ENCODE results near the gene CACNA2D4. TPM values are rescaled to one million over a fixed set of nuclear protein-coding genes. Genes with fewer than 3 reads are reported as not detected.

CACNA2D4 gene
- total and polyA plus RNA-seq, 4 donors = 0.95 to 1.8 (median 1.7) TPM

DNA sequence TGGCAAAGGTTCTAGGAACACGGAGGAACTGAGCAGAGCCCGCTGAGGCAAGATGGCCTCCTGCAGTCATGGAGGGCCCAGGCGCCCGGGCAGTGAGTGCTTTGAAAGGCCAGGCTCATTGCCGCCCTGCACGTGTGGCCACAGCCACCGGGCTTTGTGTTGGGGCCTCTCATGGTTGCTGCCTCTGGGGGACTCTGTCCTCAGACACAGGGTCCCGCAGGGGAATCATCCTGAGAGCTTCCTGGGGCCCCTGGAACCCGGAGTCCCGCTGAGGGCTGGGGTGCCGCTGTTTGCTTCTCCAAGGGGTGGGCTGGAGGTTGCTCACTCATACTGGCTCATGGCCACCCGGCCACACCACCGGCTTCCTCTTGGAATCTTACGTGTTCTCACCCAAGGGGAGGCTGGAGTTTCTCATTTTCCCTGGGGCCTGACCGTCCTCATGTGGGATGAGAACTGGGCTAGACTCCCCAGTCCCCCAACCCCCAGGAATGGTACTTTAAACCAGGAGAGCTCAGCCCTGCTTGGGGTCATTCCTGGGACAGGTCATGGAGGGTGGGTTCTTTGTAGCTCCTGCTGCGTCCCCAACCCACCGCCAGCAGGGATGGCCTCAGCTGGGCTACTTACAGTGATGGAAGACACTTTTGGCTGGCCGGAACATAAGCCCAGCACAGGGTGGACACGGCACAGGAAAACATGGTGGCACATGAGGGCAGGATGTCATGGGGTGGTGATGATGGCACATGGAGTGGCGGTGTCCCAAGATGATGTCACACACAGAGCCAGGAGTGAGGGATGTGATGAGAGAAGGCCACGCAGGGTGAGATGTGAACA lies 119.2 kb downstream of the CACNA2D4 start:
- no peak overlapping the region for H3K4me3 ChIP-seq (ENCODE audit: low read depth, low read length)
- DNase-seq (ENCODE audit: low read depth in 4 of 6, low spot score in 6 of 6) = no peak
- H3K4me1 ChIP-seq (ENCODE audit: control insufficient read depth, insufficient read depth, low read length) = peaks cover 36% of the 10 kb centered on the region
- no peak overlapping the region for H3K27ac ChIP-seq (ENCODE audit: low read depth, low read length)
- H3K27me3 ChIP-seq (ENCODE audit: control insufficient read depth, insufficient read depth, low read length) = peaks cover 6% of the 10 kb centered on the region
- H3K9me3 ChIP-seq (ENCODE audit: control insufficient read depth, insufficient read depth, low read length) = no peaks in the 10 kb centered on the region
- H3K36me3 ChIP-seq (ENCODE audit: control insufficient read depth, insufficient read depth, low read length) = no peaks in the 10 kb centered on the region
- WGBS (ENCODE audit: insufficient coverage) = 94% methylated on average over 21 of the region's 21 CpGs

DNA sequence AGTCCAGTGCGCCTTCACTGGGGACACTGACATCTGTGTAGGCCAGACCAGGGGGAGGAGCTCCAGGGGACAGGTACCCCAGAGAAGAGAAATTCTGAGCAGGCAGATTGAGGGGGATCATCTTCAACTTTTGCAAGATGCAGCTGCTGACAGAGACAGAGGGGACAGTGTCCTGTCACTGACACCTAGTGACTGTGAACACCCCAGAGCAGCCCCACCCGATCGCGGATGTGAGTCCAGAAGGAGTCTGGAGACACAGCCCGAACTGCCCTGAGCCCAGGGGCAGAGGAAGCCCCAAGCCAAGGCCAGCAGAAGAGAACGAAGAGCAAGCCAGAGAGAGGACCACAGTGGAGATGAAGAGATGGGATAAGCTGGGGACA lies 119.8 kb downstream of the CACNA2D4 start:
- H3K27me3 ChIP-seq (ENCODE audit: control insufficient read depth, insufficient read depth, low read length) = peaks cover 6% of the 10 kb centered on the region
- no peak overlapping the region for H3K27ac ChIP-seq (ENCODE audit: low read depth, low read length)
- peaks cover 36% of the 10 kb centered on the region for H3K4me1 ChIP-seq (ENCODE audit: control insufficient read depth, insufficient read depth, low read length)
- no peak for DNase-seq (ENCODE audit: low read depth in 4 of 6, low spot score in 6 of 6)
- no peaks in the 10 kb centered on the region for H3K36me3 ChIP-seq (ENCODE audit: control insufficient read depth, insufficient read depth, low read length)
- 98% methylated on average over 6 of the region's 6 CpGs for WGBS (ENCODE audit: insufficient coverage)
- H3K9me3 ChIP-seq (ENCODE audit: control insufficient read depth, insufficient read depth, low read length) = no peaks in the 10 kb centered on the region
- no peak overlapping the region for H3K4me3 ChIP-seq (ENCODE audit: low read depth, low read length)

- H3K36me3 ChIP-seq (ENCODE audit: control insufficient read depth, insufficient read depth, low read length) = no peaks in the 10 kb centered on the region
- H3K27me3 ChIP-seq (ENCODE audit: control insufficient read depth, insufficient read depth, low read length) = peaks cover 6% of the 10 kb centered on the region
- no peaks in the 10 kb centered on the region for H3K9me3 ChIP-seq (ENCODE audit: control insufficient read depth, insufficient read depth, low read length)
- no peak for DNase-seq (ENCODE audit: low read depth in 4 of 6, low spot score in 6 of 6)
- WGBS (ENCODE audit: insufficient coverage) = 90% methylated on average over 22 of the region's 22 CpGs
- H3K4me3 ChIP-seq (ENCODE audit: low read depth, low read length) = no peak overlapping the region
- peaks cover 36% of the 10 kb centered on the region for H3K4me1 ChIP-seq (ENCODE audit: control insufficient read depth, insufficient read depth, low read length)
- H3K27ac ChIP-seq (ENCODE audit: low read depth, low read length) = no peak overlapping the region
These were observed 120.3 kb downstream of the CACNA2D4 start for GRCh38 chr12:1797991-1798640.

- H3K27me3 ChIP-seq (ENCODE audit: control insufficient read depth, insufficient read depth, low read length) = peaks cover 6% of the 10 kb centered on the region
- H3K9me3 ChIP-seq (ENCODE audit: control insufficient read depth, insufficient read depth, low read length) = no peaks in the 10 kb centered on the region
- 31% methylated on average over 69 of the region's 71 CpGs for WGBS (ENCODE audit: insufficient coverage)
- peak overlapping the region; percentile 47 for H3K4me3 ChIP-seq (ENCODE audit: low read depth, low read length)
- no peaks in the 10 kb centered on the region for H3K36me3 ChIP-seq (ENCODE audit: control insufficient read depth, insufficient read depth, low read length)
- peak overlapping the region; percentile 51 for H3K27ac ChIP-seq (ENCODE audit: low read depth, low read length)
- peak in 1 of 6 donors; percentile 24 for DNase-seq (ENCODE audit: low read depth in 4 of 6, low spot score in 6 of 6)
- peaks cover 36% of the 10 kb centered on the region for H3K4me1 ChIP-seq (ENCODE audit: control insufficient read depth, insufficient read depth, low read length)
These were observed 121.2 kb downstream of the CACNA2D4 start for GRCh38 chr12:1797011-1797901.

- H3K27me3 ChIP-seq (ENCODE audit: control insufficient read depth, insufficient read depth, low read length) = peaks cover 6% of the 10 kb centered on the region
- peak overlapping the region; percentile 47 for H3K4me3 ChIP-seq (ENCODE audit: low read depth, low read length)
- DNase-seq (ENCODE audit: low read depth in 4 of 6, low spot score in 6 of 6) = peak in 2 of 6 donors; percentile 12 to 34
- 7% methylated on average over 43 of the region's 43 CpGs for WGBS (ENCODE audit: insufficient coverage)
- H3K4me1 ChIP-seq (ENCODE audit: control insufficient read depth, insufficient read depth, low read length) = peaks cover 35% of the 10 kb centered on the region
- no peaks in the 10 kb centered on the region for H3K9me3 ChIP-seq (ENCODE audit: control insufficient read depth, insufficient read depth, low read length)
- peak overlapping the region; percentile 51 for H3K27ac ChIP-seq (ENCODE audit: low read depth, low read length)
- no peaks in the 10 kb centered on the region for H3K36me3 ChIP-seq (ENCODE audit: control insufficient read depth, insufficient read depth, low read length)
These were observed 121.9 kb downstream of the CACNA2D4 start for GRCh38 chr12:1796515-1797010.

GRCh38 chr12:1795785-1796514 lies 122.5 kb downstream of the CACNA2D4 start:
- Histone ChIP-seq H3K4me1 (ENCODE audit: control insufficient read depth, insufficient read depth, low read length) (peaks cover 29% of the 10 kb centered on the region), H3K36me3 (ENCODE audit: control insufficient read depth, insufficient read depth, low read length) (no peaks in the 10 kb centered on the region), H3K9me3 (ENCODE audit: control insufficient read depth, insufficient read depth, low read length) (no peaks in the 10 kb centered on the region), H3K27ac (ENCODE audit: low read depth, low read length) (no peak overlapping the region), H3K4me3 (ENCODE audit: low read depth, low read length) (peak overlapping the region; percentile 47), H3K27me3 (ENCODE audit: control insufficient read depth, insufficient read depth, low read length) (peaks cover 6% of the 10 kb centered on the region)
- 7% methylated on average over 37 of the region's 45 CpGs for WGBS (ENCODE audit: insufficient coverage)
- peak; percentile 58 to 94 (median 65) for DNase-seq (ENCODE audit: low read depth in 4 of 6, low spot score in 6 of 6)

- H3K36me3 ChIP-seq (ENCODE audit: control insufficient read depth, insufficient read depth, low read length) = no peaks in the 10 kb centered on the region
- peaks cover 25% of the 10 kb centered on the region for H3K4me1 ChIP-seq (ENCODE audit: control insufficient read depth, insufficient read depth, low read length)
- peaks cover 6% of the 10 kb centered on the region for H3K27me3 ChIP-seq (ENCODE audit: control insufficient read depth, insufficient read depth, low read length)
- WGBS (ENCODE audit: insufficient coverage) = 83% methylated on average over 16 of the region's 19 CpGs
- no peak overlapping the region for H3K4me3 ChIP-seq (ENCODE audit: low read depth, low read length)
- no peak overlapping the region for H3K27ac ChIP-seq (ENCODE audit: low read depth, low read length)
- no peaks in the 10 kb centered on the region for H3K9me3 ChIP-seq (ENCODE audit: control insufficient read depth, insufficient read depth, low read length)
- DNase-seq (ENCODE audit: low read depth in 4 of 6, low spot score in 6 of 6) = no peak
These were observed 123.1 kb downstream of the CACNA2D4 start for GRCh38 chr12:1795221-1795784.

DNA sequence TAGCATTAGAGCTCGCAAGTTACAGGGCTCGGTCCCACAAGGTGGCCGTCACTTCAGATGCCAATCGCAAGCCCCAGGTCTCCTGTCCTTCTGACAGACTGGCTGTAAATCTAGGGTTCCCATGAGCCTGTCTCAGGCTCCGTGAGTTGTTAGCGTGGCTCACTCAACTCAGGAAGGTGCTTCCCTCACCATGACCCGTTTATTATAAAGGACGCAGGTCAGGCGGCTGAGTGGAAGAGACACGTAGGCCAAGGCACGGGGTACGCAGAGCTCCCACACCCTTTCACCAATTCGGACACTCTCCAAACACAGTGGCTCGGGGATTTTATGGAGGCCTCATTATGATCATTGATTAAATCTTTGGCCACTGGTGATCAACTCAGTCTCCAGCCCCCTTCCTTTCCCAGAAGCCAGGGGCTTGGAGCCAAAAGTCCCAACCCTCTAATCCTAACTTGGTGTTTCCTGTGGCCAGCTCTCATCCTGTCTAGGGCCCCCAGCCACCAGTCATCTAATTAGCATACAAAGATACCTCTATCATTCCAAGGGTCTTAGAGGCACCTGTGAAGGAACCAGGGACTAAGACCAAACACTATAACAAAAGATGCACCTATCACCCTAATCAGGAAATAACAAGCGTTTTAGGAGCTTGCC lies 123.9 kb downstream of the CACNA2D4 start:
- peaks cover 6% of the 10 kb centered on the region for H3K27me3 ChIP-seq (ENCODE audit: control insufficient read depth, insufficient read depth, low read length)
- no peaks in the 10 kb centered on the region for H3K36me3 ChIP-seq (ENCODE audit: control insufficient read depth, insufficient read depth, low read length)
- no peaks in the 10 kb centered on the region for H3K9me3 ChIP-seq (ENCODE audit: control insufficient read depth, insufficient read depth, low read length)
- DNase-seq (ENCODE audit: low read depth in 4 of 6, low spot score in 6 of 6) = no peak
- no peak overlapping the region for H3K4me3 ChIP-seq (ENCODE audit: low read depth, low read length)
- peaks cover 25% of the 10 kb centered on the region for H3K4me1 ChIP-seq (ENCODE audit: control insufficient read depth, insufficient read depth, low read length)
- 88% methylated on average over 14 of the region's 15 CpGs for WGBS (ENCODE audit: insufficient coverage)
- no peak overlapping the region for H3K27ac ChIP-seq (ENCODE audit: low read depth, low read length)
